HepG2 (cell line): ENCODE data around the gene DCDC1. TPM values are rescaled to one million over a fixed set of nuclear protein-coding genes. Genes with fewer than 3 reads are reported as not detected.

Source experiments
- CBX5 ChIP-seq: sonication (generic); formaldehyde crosslinking; IDR thresholded peaks from 2 replicates; pipeline ENCODE4 v1.4.0; 2020; ENCODE audit warnings: missing genetic modification reagents, borderline replicate concordance
- KAT8 ChIP-seq: IDR thresholded peaks from 2 replicates; pipeline ENCODE4 v1.6.1; 2016; ENCODE audit warnings: missing genetic modification reagents, missing compliant biosample characterization
- MIER2 ChIP-seq: IDR thresholded peaks from 2 replicates; pipeline ENCODE4 v1.6.1; 2016; ENCODE audit warnings: missing biosample characterization, missing genetic modification reagents
- RBFOX2 ChIP-seq: fragments of 200-400 bp; formaldehyde crosslinking; IDR thresholded peaks from 2 replicates; pipeline ENCODE4 v1.6.1; 2017; ENCODE audit warnings: low read depth, mild to moderate bottlenecking, low read length
- ZNF296 ChIP-seq: sonication (generic); formaldehyde crosslinking; conservative IDR thresholded peaks from 2 replicates; pipeline ENCODE4 v1.5.0; 2020; ENCODE audit warnings: mild to moderate bottlenecking, missing genetic modification reagents
- polyA plus RNA-seq, 8 experiments: library from polyadenylated mRNA; depleted of rRNA in 3 of 8; stranded (reverse) in 7 of 8; unstranded in 1 of 8; fragments of >200 nt; fragmentation: Illumina TruSeq in 4 of 8; extraction: Trizol in 4 of 8; gene quantifications; 2 replicates each; pipeline versions ENCODE4 v1.2.1 to v1.2.3, GENCODE V29; 2011 to 2016; ENCODE audit warnings: low read depth in 4 of 8, missing spikeins in 1 of 8, mixed read lengths in 1 of 8; ENCODE audit not compliant: insufficient read depth in 1 of 8
- total RNA-seq, 5 experiments: library from RNA; depleted of rRNA; stranded (reverse); fragments of >200 nt; fragmentation: Illumina TruSeq; extraction: Trizol; gene quantifications; 2 replicates each; pipeline ENCODE4 v1.2.3, GENCODE V29; 2016; ENCODE audit warnings: low read depth in 1 of 5
- TF ChIP-seq, protein P1 (sequence below): sonication (generic); formaldehyde crosslinking; IDR thresholded peaks from 2 replicates; pipeline ENCODE4 v1.4.0; 2020; ENCODE audit warnings: mild to moderate bottlenecking, missing genetic modification reagents
- TF ChIP-seq, protein P2 (sequence below): sonication (generic); formaldehyde crosslinking; conservative IDR thresholded peaks from 2 replicates; pipeline ENCODE4 v1.5.0; 2020; ENCODE audit warnings: missing genetic modification reagents
- TF ChIP-seq, protein P3 (sequence below): IDR thresholded peaks from 2 replicates; pipeline ENCODE4 v1.6.1; 2012; ENCODE audit warnings: low read length, improper control_type of control experiment
- TF ChIP-seq, protein P4 (sequence below): sonication (generic); formaldehyde crosslinking; IDR thresholded peaks from 2 replicates; pipeline ENCODE4 v1.5.1; 2020; ENCODE audit warnings: mild to moderate bottlenecking, moderate library complexity, missing genetic modification reagents
- TF ChIP-seq, protein P5 (sequence below): sonication (generic); formaldehyde crosslinking; IDR thresholded peaks from 2 replicates; pipeline ENCODE4 v1.4.0; 2020; ENCODE audit warnings: missing genetic modification reagents, borderline replicate concordance
- TF ChIP-seq, protein P6 (sequence below): sonication (generic); formaldehyde crosslinking; IDR thresholded peaks from 2 replicates; pipeline ENCODE4 v1.4.0; 2020; ENCODE audit warnings: missing genetic modification reagents

The DCDC1 gene
- total and polyA plus RNA-seq, 2 of the 13 experiments (the other 11 are each of a cell fraction or from before 2014, with no cell fraction given) = 0.12 to 0.27 TPM

DNA sequence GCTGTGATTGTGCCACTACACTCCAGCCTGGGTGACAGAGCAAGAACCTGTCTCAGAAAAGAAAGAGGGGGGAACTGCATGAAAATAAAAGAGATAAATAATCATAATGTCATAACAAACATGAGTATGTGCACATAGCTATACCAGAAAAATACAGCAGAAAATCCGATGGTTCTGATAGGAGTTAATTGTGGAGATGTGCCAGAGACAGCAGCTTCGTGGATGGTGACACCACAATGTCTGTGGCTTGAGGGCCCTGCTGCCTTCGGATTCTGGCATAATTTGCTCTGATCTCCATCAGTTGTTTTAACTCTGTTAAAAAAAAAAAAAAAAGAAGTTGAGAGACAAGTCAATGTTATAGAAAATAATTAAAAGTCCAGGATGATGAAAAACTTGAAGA is 491.1 kb downstream of the DCDC1 start (continued):
- TF ChIP-seq, protein P1, sequence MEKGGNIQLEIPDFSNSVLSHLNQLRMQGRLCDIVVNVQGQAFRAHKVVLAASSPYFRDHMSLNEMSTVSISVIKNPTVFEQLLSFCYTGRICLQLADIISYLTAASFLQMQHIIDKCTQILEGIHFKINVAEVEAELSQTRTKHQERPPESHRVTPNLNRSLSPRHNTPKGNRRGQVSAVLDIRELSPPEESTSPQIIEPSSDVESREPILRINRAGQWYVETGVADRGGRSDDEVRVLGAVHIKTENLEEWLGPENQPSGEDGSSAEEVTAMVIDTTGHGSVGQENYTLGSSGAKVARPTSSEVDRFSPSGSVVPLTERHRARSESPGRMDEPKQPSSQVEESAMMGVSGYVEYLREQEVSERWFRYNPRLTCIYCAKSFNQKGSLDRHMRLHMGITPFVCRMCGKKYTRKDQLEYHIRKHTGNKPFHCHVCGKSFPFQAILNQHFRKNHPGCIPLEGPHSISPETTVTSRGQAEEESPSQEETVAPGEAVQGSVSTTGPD = no peak
- TF ChIP-seq ZNF296 (no peak), RBFOX2 (no peak), KAT8 (CRISPR knock-in tag) (no peak), MIER2 (no peak), CBX5 (CRISPR knock-in tag) (no peak)
- TF ChIP-seq, protein P2, sequence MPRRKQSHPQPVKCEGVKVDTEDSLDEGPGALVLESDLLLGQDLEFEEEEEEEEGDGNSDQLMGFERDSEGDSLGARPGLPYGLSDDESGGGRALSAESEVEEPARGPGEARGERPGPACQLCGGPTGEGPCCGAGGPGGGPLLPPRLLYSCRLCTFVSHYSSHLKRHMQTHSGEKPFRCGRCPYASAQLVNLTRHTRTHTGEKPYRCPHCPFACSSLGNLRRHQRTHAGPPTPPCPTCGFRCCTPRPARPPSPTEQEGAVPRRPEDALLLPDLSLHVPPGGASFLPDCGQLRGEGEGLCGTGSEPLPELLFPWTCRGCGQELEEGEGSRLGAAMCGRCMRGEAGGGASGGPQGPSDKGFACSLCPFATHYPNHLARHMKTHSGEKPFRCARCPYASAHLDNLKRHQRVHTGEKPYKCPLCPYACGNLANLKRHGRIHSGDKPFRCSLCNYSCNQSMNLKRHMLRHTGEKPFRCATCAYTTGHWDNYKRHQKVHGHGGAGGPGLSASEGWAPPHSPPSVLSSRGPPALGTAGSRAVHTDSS (CRISPR knock-in tag) = no peak
- TF ChIP-seq, protein P3, sequence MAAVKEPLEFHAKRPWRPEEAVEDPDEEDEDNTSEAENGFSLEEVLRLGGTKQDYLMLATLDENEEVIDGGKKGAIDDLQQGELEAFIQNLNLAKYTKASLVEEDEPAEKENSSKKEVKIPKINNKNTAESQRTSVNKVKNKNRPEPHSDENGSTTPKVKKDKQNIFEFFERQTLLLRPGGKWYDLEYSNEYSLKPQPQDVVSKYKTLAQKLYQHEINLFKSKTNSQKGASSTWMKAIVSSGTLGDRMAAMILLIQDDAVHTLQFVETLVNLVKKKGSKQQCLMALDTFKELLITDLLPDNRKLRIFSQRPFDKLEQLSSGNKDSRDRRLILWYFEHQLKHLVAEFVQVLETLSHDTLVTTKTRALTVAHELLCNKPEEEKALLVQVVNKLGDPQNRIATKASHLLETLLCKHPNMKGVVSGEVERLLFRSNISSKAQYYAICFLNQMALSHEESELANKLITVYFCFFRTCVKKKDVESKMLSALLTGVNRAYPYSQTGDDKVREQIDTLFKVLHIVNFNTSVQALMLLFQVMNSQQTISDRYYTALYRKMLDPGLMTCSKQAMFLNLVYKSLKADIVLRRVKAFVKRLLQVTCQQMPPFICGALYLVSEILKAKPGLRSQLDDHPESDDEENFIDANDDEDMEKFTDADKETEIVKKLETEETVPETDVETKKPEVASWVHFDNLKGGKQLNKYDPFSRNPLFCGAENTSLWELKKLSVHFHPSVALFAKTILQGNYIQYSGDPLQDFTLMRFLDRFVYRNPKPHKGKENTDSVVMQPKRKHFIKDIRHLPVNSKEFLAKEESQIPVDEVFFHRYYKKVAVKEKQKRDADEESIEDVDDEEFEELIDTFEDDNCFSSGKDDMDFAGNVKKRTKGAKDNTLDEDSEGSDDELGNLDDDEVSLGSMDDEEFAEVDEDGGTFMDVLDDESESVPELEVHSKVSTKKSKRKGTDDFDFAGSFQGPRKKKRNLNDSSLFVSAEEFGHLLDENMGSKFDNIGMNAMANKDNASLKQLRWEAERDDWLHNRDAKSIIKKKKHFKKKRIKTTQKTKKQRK = no peak
- TF ChIP-seq, protein P4, sequence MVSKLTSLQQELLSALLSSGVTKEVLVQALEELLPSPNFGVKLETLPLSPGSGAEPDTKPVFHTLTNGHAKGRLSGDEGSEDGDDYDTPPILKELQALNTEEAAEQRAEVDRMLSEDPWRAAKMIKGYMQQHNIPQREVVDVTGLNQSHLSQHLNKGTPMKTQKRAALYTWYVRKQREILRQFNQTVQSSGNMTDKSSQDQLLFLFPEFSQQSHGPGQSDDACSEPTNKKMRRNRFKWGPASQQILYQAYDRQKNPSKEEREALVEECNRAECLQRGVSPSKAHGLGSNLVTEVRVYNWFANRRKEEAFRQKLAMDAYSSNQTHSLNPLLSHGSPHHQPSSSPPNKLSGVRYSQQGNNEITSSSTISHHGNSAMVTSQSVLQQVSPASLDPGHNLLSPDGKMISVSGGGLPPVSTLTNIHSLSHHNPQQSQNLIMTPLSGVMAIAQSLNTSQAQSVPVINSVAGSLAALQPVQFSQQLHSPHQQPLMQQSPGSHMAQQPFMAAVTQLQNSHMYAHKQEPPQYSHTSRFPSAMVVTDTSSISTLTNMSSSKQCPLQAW (CRISPR knock-in tag) = no peak
- TF ChIP-seq, protein P5, sequence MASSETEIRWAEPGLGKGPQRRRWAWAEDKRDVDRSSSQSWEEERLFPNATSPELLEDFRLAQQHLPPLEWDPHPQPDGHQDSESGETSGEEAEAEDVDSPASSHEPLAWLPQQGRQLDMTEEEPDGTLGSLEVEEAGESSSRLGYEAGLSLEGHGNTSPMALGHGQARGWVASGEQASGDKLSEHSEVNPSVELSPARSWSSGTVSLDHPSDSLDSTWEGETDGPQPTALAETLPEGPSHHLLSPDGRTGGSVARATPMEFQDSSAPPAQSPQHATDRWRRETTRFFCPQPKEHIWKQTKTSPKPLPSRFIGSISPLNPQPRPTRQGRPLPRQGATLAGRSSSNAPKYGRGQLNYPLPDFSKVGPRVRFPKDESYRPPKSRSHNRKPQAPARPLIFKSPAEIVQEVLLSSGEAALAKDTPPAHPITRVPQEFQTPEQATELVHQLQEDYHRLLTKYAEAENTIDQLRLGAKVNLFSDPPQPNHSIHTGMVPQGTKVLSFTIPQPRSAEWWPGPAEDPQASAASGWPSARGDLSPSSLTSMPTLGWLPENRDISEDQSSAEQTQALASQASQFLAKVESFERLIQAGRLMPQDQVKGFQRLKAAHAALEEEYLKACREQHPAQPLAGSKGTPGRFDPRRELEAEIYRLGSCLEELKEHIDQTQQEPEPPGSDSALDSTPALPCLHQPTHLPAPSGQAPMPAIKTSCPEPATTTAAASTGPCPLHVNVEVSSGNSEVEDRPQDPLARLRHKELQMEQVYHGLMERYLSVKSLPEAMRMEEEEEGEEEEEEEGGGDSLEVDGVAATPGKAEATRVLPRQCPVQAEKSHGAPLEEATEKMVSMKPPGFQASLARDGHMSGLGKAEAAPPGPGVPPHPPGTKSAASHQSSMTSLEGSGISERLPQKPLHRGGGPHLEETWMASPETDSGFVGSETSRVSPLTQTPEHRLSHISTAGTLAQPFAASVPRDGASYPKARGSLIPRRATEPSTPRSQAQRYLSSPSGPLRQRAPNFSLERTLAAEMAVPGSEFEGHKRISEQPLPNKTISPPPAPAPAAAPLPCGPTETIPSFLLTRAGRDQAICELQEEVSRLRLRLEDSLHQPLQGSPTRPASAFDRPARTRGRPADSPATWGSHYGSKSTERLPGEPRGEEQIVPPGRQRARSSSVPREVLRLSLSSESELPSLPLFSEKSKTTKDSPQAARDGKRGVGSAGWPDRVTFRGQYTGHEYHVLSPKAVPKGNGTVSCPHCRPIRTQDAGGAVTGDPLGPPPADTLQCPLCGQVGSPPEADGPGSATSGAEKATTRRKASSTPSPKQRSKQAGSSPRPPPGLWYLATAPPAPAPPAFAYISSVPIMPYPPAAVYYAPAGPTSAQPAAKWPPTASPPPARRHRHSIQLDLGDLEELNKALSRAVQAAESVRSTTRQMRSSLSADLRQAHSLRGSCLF (CRISPR knock-in tag) = no peak
- TF ChIP-seq, protein P6, sequence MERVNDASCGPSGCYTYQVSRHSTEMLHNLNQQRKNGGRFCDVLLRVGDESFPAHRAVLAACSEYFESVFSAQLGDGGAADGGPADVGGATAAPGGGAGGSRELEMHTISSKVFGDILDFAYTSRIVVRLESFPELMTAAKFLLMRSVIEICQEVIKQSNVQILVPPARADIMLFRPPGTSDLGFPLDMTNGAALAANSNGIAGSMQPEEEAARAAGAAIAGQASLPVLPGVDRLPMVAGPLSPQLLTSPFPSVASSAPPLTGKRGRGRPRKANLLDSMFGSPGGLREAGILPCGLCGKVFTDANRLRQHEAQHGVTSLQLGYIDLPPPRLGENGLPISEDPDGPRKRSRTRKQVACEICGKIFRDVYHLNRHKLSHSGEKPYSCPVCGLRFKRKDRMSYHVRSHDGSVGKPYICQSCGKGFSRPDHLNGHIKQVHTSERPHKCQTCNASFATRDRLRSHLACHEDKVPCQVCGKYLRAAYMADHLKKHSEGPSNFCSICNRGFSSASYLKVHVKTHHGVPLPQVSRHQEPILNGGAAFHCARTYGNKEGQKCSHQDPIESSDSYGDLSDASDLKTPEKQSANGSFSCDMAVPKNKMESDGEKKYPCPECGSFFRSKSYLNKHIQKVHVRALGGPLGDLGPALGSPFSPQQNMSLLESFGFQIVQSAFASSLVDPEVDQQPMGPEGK (CRISPR knock-in tag) = no peak
